Naive thymus-derived CD8-positive, alpha-beta T cell (primary cell): ENCODE data around the gene NANOGP8. TPM values are rescaled to one million over a fixed set of nuclear protein-coding genes. Genes with fewer than 3 reads are reported as not detected.
"Not testable (repeated sequence)": the region's sequence is repeated elsewhere in the genome, so short reads cannot be mapped to it uniquely, and the experiment has no call there.

Experiments
- ATAC-seq, 2 donors: fragments of 150-1000 bp; cut with Tn5 transposase in 1 of 2; sonication (Bioruptor Pico), chemical (Tn5 transposase) in 1 of 2; 1 replicate in 1 of 2; 2 replicates in 1 of 2; pipeline ENCODE4 v1.10.0; 2021; ENCODE audit warnings: mild to moderate bottlenecking in 2 of 2, moderate library complexity in 2 of 2
- POLR2A ChIA-PET: fragments of 350-600 bp; sonication (Branson Sonifier 250); formaldehyde crosslinking; loops from one replicate; lab custom pipeline; 2021; ENCODE audit warnings: antibody characterized with exemption; lab: Charles Lee
- DNase-seq, 10 donors: peaks; one replicate each; pipeline versions ENCODE4 v3.0.0 to v3.0.0-alpha.2; 2020 to 2022
- H3K27ac Mint-ChIP-seq, 10 donors: one replicate each; pipeline ENCODE4 v1.8.0; 2020 to 2022; ENCODE audit warnings: mild to moderate bottlenecking in 10 of 10, mixed read lengths in 10 of 10, moderate library complexity in 4 of 10, inconsistent platforms in 1 of 10
- H3K27me3 Mint-ChIP-seq, 5 donors: one replicate each; pipeline ENCODE4 v1.8.0; 2021 to 2022; ENCODE audit warnings: mixed read lengths in 5 of 5
- H3K36me3 Mint-ChIP-seq, 3 donors: one replicate each; pipeline ENCODE4 v1.8.0; 2020 to 2022; ENCODE audit warnings: mixed read lengths in 3 of 3, mild to moderate bottlenecking in 2 of 3, inconsistent platforms in 1 of 3
- H3K4me1 Mint-ChIP-seq, 4 donors: one replicate each; pipeline ENCODE4 v1.8.0; 2021 to 2022; ENCODE audit warnings: mixed read lengths in 4 of 4
- H3K4me3 Mint-ChIP-seq, 10 donors: one replicate each; pipeline ENCODE4 v1.8.0; 2020 to 2022; ENCODE audit warnings: mild to moderate bottlenecking in 10 of 10, mixed read lengths in 10 of 10, moderate library complexity in 6 of 10, inconsistent platforms in 1 of 10
- H3K9me3 Mint-ChIP-seq, 9 donors: one replicate each; pipeline ENCODE4 v1.8.0; 2020 to 2022; ENCODE audit warnings: mixed read lengths in 9 of 9, mild to moderate bottlenecking in 3 of 9, inconsistent platforms in 1 of 9, moderate library complexity in 1 of 9
- polyA plus RNA-seq, 3 donors: library from polyadenylated mRNA; unstranded; fragments of 300-500 nt; fragmentation: Illumina TruSeq; gene quantifications; one replicate each; pipeline ENCODE4 v1.2.3, GENCODE V29; 2021
- total RNA-seq, 8 experiments: library from RNA in 2 of 8; stranded (reverse) in 2 of 8; gene quantifications; one replicate each; pipeline ENCODE4 v1.2.3 and lab custom pipeline; 2021 to 2026

NANOGP8 gene
- total and polyA plus RNA-seq, 5 experiments from 2014 or later = 1.1 TPM; not detected in 4

DNA sequence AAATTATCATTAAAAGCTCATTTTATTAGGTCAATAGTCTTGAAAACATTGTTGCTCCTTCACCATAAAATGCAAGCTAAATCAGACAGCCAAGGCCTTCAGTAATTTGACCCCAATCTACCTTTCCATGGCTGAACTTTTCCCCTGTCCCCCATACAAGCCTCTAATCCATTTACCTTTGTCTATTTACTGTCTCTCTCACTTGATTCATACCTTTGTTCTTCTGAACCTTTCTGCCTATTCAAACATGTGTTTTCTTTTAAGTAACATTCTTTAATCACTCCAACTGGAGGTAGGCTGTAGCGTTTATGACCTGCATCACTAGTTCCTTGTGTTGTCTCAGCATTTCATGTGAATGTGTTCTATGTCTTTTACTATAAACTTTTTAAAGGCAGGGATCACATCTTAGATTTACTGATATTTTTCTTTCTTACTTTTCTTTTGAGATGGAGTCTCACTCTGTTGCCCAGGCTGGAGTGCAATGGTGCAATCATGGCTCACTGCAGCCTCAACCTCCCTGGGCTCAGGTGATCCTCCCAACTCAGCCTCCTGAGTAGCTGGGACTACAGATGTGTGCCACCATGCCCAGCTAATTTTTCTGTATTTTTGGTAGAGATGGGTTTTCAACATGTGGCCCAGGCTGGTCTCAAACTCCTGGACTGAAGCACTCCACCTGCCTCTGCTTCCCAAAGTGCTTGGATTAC, 5.2 kb upstream of the NANOGP8 start:
- POLR2A ChIA-PET = no interaction called here
- Mint-ChIP-seq H3K36me3 (peaks cover 0 to 7% (median 5%) of the 10 kb centered on the region in 3 donors), H3K27me3 (no peaks in the 10 kb centered on the region), H3K9me3 (peaks cover 0 to 7% (median 0%) of the 10 kb centered on the region in 9 donors), H3K4me3 (no peak overlapping the region), H3K4me1 (no peaks in the 10 kb centered on the region), H3K27ac (no peak overlapping the region)
- ATAC-seq (no peak), DNase-seq (no peak)

DNA sequence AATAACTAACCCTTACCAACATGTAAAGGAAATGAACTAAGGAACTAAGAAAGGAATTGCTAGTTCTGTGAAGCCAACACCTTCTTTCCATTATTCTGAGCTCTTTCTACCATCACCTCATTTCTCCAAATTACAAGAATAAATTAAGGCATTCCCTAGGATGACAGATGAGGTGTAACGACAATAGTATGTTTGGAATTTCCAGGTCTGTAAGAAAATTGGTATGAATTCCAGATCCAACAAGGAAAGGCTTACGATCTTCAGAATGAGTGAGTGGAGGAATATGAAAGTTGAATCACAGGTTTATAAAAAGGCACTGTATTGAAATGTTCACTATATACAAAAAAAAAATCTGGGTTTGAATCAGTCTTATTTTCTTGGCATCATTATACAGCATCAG, 4.5 kb upstream of the NANOGP8 start:
- POLR2A ChIA-PET = no interaction called here
- ATAC-seq = no peak
- peaks cover 0 to 7% (median 0%) of the 10 kb centered on the region in 9 donors for H3K9me3 Mint-ChIP-seq
- no peak overlapping the region for H3K4me3 Mint-ChIP-seq
- peaks cover 0 to 7% (median 5%) of the 10 kb centered on the region in 3 donors for H3K36me3 Mint-ChIP-seq
- no peak overlapping the region for H3K27ac Mint-ChIP-seq
- H3K4me1 Mint-ChIP-seq = no peaks in the 10 kb centered on the region
- H3K27me3 Mint-ChIP-seq = no peaks in the 10 kb centered on the region
- no peak for DNase-seq

DNA sequence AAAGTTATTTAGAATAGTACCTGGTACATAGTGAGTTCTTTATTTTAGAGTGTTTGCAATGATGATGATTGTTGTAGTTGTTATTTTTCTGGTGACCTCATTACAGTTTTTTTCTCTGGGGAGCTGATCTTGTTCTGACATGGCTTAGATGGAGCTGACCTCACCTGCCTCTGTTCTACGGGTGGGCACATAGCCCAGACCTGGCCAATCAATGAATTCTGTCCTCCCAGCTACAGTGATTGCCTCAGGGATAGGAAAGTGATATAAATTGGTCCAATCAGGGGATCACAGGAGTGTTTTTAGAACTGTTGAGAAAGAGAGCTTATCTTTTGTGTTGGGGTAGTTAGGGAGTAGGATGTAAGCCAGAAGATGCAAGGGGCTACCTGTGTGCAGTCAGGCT, 3.2 kb upstream of the NANOGP8 start:
- H3K36me3 Mint-ChIP-seq = peaks cover 0 to 7% (median 5%) of the 10 kb centered on the region in 3 donors
- H3K27me3 Mint-ChIP-seq = no peaks in the 10 kb centered on the region
- DNase-seq = no peak
- H3K4me1 Mint-ChIP-seq = no peaks in the 10 kb centered on the region
- no peak overlapping the region for H3K4me3 Mint-ChIP-seq
- ATAC-seq = no peak
- POLR2A ChIA-PET = no interaction called here
- H3K27ac Mint-ChIP-seq = no peak overlapping the region
- H3K9me3 Mint-ChIP-seq = peaks cover 0 to 7% (median 0%) of the 10 kb centered on the region in 9 donors

- Mint-ChIP-seq H3K27me3 (no peaks in the 10 kb centered on the region), H3K4me3 (no peak overlapping the region), H3K9me3 (peaks cover 0 to 4% (median 0%) of the 10 kb centered on the region in 9 donors), H3K27ac (no peak overlapping the region), H3K36me3 (peaks cover 0 to 5% (median 4%) of the 10 kb centered on the region in 3 donors), H3K4me1 (no peaks in the 10 kb centered on the region)
- DNase-seq (no peak), ATAC-seq (no peak)
- POLR2A ChIA-PET = no interaction called here
These were observed 2.7 kb upstream of the NANOGP8 start for GRCh38 chr15:35087759-35088158.

DNA sequence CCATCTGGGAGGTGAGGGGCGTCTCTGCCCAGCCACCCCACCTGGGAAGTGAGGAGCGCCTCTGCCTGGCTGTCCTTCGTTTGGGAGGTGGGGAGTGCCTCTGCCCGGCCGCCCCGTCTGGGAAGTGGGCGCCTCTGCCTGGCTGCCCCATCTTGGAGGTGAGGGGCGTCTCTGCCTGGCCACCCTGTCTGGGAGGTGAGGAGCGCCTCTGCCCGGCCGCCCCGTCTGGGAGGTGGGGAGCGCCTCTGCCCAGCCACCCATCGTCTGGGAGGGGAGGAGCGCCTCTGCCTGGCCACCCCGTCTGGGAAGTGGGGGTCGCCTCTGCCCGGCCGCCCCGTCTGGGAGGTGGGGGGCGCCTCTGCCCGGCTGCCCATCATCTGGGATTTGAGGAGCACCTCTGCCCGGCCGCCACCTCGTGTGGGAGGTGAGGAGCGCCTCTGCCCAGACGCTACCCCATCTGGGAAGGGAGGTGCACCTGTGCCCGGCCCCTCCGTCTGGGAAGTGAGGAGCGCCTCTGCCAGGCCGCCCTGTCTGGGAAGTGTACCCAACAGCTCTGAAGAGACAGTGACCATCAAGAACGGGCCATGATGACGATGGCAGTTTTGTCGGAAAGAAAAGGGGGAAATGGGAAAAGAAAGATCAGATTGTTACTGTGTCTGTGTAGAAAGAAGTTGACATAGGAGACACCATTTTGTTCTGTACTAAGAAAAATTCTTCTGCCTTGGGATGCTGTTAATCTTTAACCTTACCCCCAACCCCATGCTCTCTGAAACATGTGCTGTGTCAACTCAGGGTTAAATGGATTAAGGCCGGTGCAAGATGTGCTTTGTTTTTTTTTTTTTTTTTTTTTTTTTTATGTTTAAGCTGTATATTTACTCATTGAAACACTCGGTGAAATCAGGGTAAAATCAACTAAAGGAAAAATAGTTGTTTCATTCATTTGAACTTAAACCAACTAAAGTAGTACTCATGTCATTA, 2.4 kb downstream of the NANOGP8 start:
- peaks cover 0 to 12% (median 0%) of the 10 kb centered on the region in 9 donors for H3K9me3 Mint-ChIP-seq
- DNase-seq, H3K4me1 Mint-ChIP-seq, H3K4me3 Mint-ChIP-seq, H3K27ac Mint-ChIP-seq, ATAC-seq, H3K36me3 Mint-ChIP-seq, H3K27me3 Mint-ChIP-seq: not testable (repeated sequence)
- POLR2A ChIA-PET = interaction anchor here (0.6 kb wide), 1 partner anchor 803 kb away, joined by 7 read pairs; no protein-coding TSS in a partner anchor

GRCh38 chr15:35081626-35082365, 3.3 kb downstream of the NANOGP8 start:
- H3K27me3 Mint-ChIP-seq, H3K4me3 Mint-ChIP-seq, H3K36me3 Mint-ChIP-seq, H3K27ac Mint-ChIP-seq, DNase-seq, ATAC-seq, POLR2A ChIA-PET, H3K4me1 Mint-ChIP-seq: not testable (repeated sequence)
- H3K9me3 Mint-ChIP-seq = peaks cover 0 to 12% (median 0%) of the 10 kb centered on the region in 9 donors

DNA sequence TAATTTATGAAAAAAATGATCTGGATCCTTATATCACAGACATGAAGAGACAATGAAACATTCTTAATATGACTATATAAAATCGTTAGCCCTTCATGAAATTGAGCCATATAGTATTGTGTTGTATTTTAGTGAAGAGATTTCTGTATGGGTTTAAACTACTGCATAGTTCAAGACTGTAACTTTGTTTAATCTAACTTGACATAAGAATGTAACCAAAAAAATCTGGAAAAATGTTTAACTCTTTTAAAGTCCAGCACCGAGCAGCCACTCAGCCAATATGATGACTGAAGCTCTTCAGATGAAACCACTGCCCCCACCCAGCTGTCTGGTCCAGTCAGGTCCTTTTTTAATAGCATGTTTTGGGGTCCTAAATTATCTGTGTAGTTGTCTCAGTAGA, 4.9 kb downstream of the NANOGP8 start:
- no peaks in the 10 kb centered on the region for H3K36me3 Mint-ChIP-seq
- H3K27me3 Mint-ChIP-seq = peaks cover 5 to 19% (median 11%) of the 10 kb centered on the region in 5 donors
- DNase-seq (no peak), ATAC-seq (no peak)
- no peak overlapping the region for H3K4me3 Mint-ChIP-seq
- peaks cover 0 to 12% (median 0%) of the 10 kb centered on the region in 9 donors for H3K9me3 Mint-ChIP-seq
- no peak overlapping the region for H3K27ac Mint-ChIP-seq
- H3K4me1 Mint-ChIP-seq = no peaks in the 10 kb centered on the region
- POLR2A ChIA-PET = no interaction called here

DNA sequence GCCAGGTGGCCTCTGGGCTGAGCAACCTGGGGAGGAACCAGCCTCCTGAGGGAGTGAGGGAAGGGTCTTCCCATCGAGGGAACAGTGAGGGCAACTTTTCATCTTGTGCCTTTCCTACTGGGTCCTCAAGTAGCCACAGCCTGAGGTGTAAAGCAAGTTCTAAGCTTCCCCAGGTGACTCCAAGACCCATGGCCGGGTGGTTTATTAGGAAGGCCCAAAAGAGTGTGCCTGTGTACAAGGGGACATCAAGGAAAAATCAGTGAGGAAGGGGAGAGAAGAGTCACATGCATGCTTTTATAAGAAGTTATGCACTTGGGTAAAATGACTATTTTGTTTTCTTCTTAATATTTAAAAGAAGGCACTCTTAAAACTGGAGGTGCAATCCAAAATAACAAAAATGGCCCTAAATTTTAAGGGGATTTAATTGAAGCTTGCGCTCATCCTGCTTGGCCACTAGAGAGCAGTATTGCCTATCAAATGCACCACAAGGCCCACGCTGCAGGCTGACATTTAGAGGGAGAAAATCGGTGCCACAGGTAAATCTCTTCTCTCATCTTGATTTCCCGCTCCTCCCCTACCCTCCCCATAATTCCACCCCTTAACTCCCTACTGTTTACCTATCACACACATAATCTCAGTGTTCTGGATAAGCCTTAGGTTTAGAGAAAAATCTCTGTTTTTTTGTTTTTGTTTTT, 6.7 kb downstream of the NANOGP8 start:
- POLR2A ChIA-PET = no interaction called here
- DNase-seq = peak in 6 of 10 donors; percentile 2 to 35 (median 18)
- no peaks in the 10 kb centered on the region for H3K4me1 Mint-ChIP-seq
- no peak overlapping the region for H3K4me3 Mint-ChIP-seq
- no peak for ATAC-seq
- peaks cover 0 to 12% (median 0%) of the 10 kb centered on the region in 9 donors for H3K9me3 Mint-ChIP-seq
- peaks cover 5 to 19% (median 13%) of the 10 kb centered on the region in 5 donors for H3K27me3 Mint-ChIP-seq
- no peak overlapping the region for H3K27ac Mint-ChIP-seq
- H3K36me3 Mint-ChIP-seq = no peaks in the 10 kb centered on the region

GRCh38 chr15:35071106-35071505, 14.0 kb downstream of the NANOGP8 start:
- ATAC-seq = no peak
- H3K4me1 Mint-ChIP-seq = no peaks in the 10 kb centered on the region
- H3K27me3 Mint-ChIP-seq = peaks cover 4 to 25% (median 12%) of the 10 kb centered on the region in 5 donors
- no peaks in the 10 kb centered on the region for H3K36me3 Mint-ChIP-seq
- H3K9me3 Mint-ChIP-seq = no peaks in the 10 kb centered on the region
- no peak overlapping the region for H3K4me3 Mint-ChIP-seq
- DNase-seq = no peak
- POLR2A ChIA-PET = interaction anchor here (0.6 kb wide), 1 partner anchor 116 kb away, joined by 3 read pairs; no protein-coding TSS in a partner anchor
- H3K27ac Mint-ChIP-seq = no peak overlapping the region

DNA sequence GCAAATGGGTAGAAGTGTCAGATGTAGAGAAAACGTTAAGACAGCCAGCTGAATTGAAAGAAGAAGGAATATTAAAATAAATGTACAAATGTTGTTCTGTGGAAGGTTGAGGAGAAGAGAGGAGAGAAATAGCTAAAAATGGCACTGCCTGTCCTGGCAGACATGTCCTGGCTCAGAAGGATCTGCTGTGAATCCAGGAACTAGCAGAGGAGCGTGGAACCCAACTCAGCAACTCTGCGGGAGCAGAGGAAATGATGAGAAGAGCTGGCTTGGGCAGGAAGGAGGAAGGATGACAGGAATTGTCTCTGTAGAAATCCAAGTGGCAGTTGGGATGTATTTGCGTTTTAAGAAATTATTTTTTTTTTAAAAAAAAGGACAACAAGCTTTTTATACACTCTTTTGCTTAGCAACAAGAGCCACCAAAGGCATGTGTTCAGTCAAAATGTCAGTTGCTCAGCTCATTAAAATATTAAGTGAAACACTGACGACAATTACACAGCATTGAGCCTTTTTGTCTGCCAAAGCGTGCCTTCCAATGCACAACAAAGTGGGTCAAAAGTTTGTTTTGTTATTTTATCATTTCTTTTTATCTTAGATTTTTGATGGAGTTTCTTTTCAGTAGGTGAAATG, 16.1 kb downstream of the NANOGP8 start:
- ATAC-seq = no peak
- DNase-seq = no peak
- no peaks in the 10 kb centered on the region for H3K9me3 Mint-ChIP-seq
- H3K27ac Mint-ChIP-seq = no peak overlapping the region
- H3K36me3 Mint-ChIP-seq = no peaks in the 10 kb centered on the region
- H3K4me3 Mint-ChIP-seq = no peak overlapping the region
- H3K27me3 Mint-ChIP-seq = peaks cover 3 to 25% (median 4%) of the 10 kb centered on the region in 5 donors
- no peaks in the 10 kb centered on the region for H3K4me1 Mint-ChIP-seq
- POLR2A ChIA-PET = no interaction called here

DNA sequence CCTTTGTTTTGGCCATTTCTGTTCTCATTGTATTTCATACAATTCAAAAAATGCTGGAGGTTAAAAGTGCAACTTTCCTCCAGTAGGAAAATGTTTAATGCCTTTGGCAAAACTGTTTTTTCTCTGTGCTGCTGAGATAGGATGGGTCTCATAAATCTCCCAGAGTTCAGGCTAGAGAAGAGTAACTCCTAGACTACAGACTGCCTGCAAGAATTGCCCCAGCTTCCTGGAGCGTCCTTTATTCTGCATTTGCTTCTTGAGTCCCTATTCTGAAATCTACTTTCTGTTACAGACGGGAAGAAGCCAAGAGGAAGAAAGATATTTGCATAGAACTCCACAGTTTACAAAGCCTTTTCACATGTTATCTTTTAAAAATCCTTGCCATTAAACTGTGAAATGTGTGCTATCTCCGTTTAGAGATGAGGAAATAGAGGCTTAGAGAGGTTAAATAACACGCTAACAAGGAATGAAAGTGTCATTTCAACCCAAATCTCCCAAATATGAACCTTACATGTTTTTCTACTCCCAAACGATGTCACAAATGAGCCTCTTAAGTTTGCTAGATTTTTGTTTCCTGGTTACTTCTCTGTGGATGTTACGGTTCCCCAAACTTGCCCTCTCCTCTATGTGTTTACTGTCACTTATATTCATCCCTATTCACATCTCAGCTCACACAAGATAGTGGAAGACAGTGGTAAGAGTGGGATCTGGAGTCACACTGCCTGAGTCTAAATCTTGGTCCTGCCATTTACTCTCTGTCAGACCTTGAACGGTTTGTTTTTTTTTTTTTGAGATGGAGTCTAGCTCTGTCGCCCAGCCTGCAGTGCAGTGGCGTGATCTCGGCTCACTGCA, 17.4 kb downstream of the NANOGP8 start:
- DNase-seq = no peak
- POLR2A ChIA-PET = no interaction called here
- H3K9me3 Mint-ChIP-seq = no peaks in the 10 kb centered on the region
- no peak overlapping the region for H3K27ac Mint-ChIP-seq
- H3K27me3 Mint-ChIP-seq = peaks cover 0 to 25% (median 4%) of the 10 kb centered on the region in 5 donors
- H3K36me3 Mint-ChIP-seq = no peaks in the 10 kb centered on the region
- no peaks in the 10 kb centered on the region for H3K4me1 Mint-ChIP-seq
- ATAC-seq = no peak
- H3K4me3 Mint-ChIP-seq = no peak overlapping the region
